ENCODE data around the gene NOS1AP. TPM values are rescaled to one million over a fixed set of nuclear protein-coding genes. Genes with fewer than 3 reads are reported as not detected.
"Not testable (repeated sequence)": the region's sequence is repeated elsewhere in the genome, so short reads cannot be mapped to it uniquely, and the experiment has no call there.

NOS1AP gene
- total and polyA plus RNA-seq, 2 donors (not counting 3 experiments of a cell fraction or from before 2014, with no cell fraction given): 1.3 to 5.4 TPM

DNA sequence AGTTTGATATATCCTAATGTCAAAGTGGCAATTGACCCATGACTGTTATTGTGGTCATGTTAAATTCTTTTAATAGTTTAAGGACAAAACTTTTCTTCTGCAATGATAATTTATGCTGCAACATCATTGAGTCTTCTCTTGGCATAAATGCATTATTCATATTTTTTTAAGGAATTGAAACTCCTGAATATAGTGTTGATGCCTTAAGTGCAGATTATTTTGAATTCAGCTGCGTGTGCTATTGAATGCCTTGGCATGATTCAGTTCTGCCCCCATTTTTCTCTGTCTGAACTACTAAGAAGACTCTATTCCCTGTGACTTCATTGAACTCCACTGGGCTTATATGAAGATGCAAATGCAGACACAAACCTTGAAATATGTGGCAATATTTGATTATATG lies 22.6 kb upstream of the NOS1AP start:
- Histone ChIP-seq H3K9me3 (replicated peaks; ENCODE audit: control insufficient read depth, insufficient read depth, low read length) (no peaks in the 10 kb centered on the region), H3K4me1 (ENCODE audit: control insufficient read depth, extremely low read depth, insufficient read depth, low read length) (no peaks in the 10 kb centered on the region), H2AFZ (ENCODE audit: low read depth, low read length) (no peak overlapping the region), H3K27me3 (ENCODE audit: control insufficient read depth in 2 of 2, insufficient read depth in 2 of 2, low read length in 2 of 2) (no peaks in the 10 kb centered on the region), H3K4me2 (ENCODE audit: insufficient read depth, low read length) (no peak overlapping the region), H3K9me1 (replicated peaks; ENCODE audit: control insufficient read depth, extremely low read depth, insufficient read depth, low read length) (no peaks in the 10 kb centered on the region), H3K27ac (ENCODE audit: insufficient read depth, low read depth, low read length) (no peak overlapping the region), H3K36me3 (ENCODE audit: control insufficient read depth in 2 of 2, extremely low read depth in 1 of 2, insufficient read depth in 2 of 2, low read length in 2 of 2) (no peaks in the 10 kb centered on the region), H4K20me1 (replicated peaks; ENCODE audit: control insufficient read depth, extremely low read depth, insufficient read depth, low read length) (no peaks in the 10 kb centered on the region), H3K4me3 (replicated peaks in 1 of 3; ENCODE audit: insufficient read depth in 1 of 3, low read depth in 1 of 3, low read length in 3 of 3) (no peak overlapping the region), H3K9ac (replicated peaks; ENCODE audit: extremely low read depth, insufficient read depth, low read length) (no peak overlapping the region), H3K79me2 (ENCODE audit: control insufficient read depth, insufficient read depth, low read length) (no peaks in the 10 kb centered on the region)
- no TSS peak for BruUV-seq (replicated peaks)
- POLR2A ChIA-PET: no interaction called here
- FAIRE-seq (no peak), DNase-seq (ENCODE audit: low read depth, low spot score) (no peak)
- intact Hi-C loops (cut with micrococcal nuclease) (no loop called here), dilution Hi-C loops (cut with MboI; ENCODE audit: extremely low pct_ligation_motif_present, low sequenced_read_pairs) (no loop called here)
- CTCF ChIA-PET: interaction anchor here (1.3 kb wide), 1 partner anchor 16 kb away, joined by 3 read pairs; no protein-coding TSS in a partner anchor
- TF ChIP-seq MYC (IDR thresholded peaks at IDR 0.05; ENCODE audit: low read depth, low read length) (no peak), POLR2AphosphoS5 (IDR thresholded peaks at IDR 0.05; ENCODE audit: insufficient read depth, low read depth, low read length) (no peak), POLR2A (IDR thresholded peaks at IDR 0.05; ENCODE audit: low read depth, low read length) (no peak), FOS (IDR thresholded peaks at IDR 0.05; ENCODE audit: borderline replicate concordance, insufficient read depth, low read length) (no peak), JUN (IDR thresholded peaks at IDR 0.05; ENCODE audit: borderline replicate concordance, insufficient read depth, insufficient read length, low read depth) (no peak), GATA2 (IDR thresholded peaks at IDR 0.05; ENCODE audit: insufficient read depth, insufficient read length, low read depth, low read length) (no peak), EZH2 (IDR thresholded peaks at IDR 0.05; ENCODE audit: borderline replicate concordance, low read depth, low read length, severe bottlenecking) (no peak)
- TF ChIP-seq, protein P1, sequence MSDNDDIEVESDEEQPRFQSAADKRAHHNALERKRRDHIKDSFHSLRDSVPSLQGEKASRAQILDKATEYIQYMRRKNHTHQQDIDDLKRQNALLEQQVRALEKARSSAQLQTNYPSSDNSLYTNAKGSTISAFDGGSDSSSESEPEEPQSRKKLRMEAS (IDR thresholded peaks at IDR 0.05; ENCODE audit: insufficient read depth, insufficient read length): no peak
- TF ChIP-seq, protein P2, sequence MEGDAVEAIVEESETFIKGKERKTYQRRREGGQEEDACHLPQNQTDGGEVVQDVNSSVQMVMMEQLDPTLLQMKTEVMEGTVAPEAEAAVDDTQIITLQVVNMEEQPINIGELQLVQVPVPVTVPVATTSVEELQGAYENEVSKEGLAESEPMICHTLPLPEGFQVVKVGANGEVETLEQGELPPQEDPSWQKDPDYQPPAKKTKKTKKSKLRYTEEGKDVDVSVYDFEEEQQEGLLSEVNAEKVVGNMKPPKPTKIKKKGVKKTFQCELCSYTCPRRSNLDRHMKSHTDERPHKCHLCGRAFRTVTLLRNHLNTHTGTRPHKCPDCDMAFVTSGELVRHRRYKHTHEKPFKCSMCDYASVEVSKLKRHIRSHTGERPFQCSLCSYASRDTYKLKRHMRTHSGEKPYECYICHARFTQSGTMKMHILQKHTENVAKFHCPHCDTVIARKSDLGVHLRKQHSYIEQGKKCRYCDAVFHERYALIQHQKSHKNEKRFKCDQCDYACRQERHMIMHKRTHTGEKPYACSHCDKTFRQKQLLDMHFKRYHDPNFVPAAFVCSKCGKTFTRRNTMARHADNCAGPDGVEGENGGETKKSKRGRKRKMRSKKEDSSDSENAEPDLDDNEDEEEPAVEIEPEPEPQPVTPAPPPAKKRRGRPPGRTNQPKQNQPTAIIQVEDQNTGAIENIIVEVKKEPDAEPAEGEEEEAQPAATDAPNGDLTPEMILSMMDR (IDR thresholded peaks at IDR 0.05; ENCODE audit: extremely low read depth in 1 of 2, insufficient read depth in 1 of 2, low read depth in 1 of 2, low read length in 2 of 2): no peak

DNA sequence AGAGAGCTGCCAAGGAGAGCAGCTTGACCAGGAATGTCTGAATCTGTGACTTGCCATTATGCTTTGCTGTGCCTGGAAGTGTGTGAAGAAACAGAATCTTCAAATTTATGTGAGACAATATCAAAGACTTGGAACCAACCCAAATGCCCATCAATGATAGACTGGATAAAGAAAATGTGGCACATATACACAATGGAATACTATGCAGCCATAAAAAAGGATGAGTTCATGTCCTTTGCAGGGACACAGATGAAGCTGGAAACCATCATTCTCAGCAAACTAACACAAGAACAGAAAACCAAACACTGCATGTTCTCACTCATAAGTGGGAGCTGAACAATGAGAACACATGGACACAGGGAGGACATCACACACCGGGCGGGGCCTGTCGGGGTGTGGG lies 15.5 kb upstream of the NOS1AP start:
- H3K27ac ChIP-seq (ENCODE audit: insufficient read depth, low read depth, low read length); H4K20me1 ChIP-seq (replicated peaks; ENCODE audit: control insufficient read depth, extremely low read depth, insufficient read depth, low read length); H3K4me2 ChIP-seq (ENCODE audit: insufficient read depth, low read length); POLR2A ChIA-PET; H3K9me3 ChIP-seq (replicated peaks; ENCODE audit: control insufficient read depth, insufficient read depth, low read length); BruUV-seq (replicated peaks); H3K4me3 ChIP-seq (replicated peaks in 1 of 3; ENCODE audit: insufficient read depth in 1 of 3, low read depth in 1 of 3, low read length in 3 of 3); H3K36me3 ChIP-seq (ENCODE audit: control insufficient read depth in 2 of 2, extremely low read depth in 1 of 2, insufficient read depth in 2 of 2, low read length in 2 of 2); H3K79me2 ChIP-seq (ENCODE audit: control insufficient read depth, insufficient read depth, low read length); H3K27me3 ChIP-seq (ENCODE audit: control insufficient read depth in 2 of 2, insufficient read depth in 2 of 2, low read length in 2 of 2); H3K9me1 ChIP-seq (replicated peaks; ENCODE audit: control insufficient read depth, extremely low read depth, insufficient read depth, low read length); H3K9ac ChIP-seq (replicated peaks; ENCODE audit: extremely low read depth, insufficient read depth, low read length); FAIRE-seq; H2AFZ ChIP-seq (ENCODE audit: low read depth, low read length); dilution Hi-C loops (cut with MboI; ENCODE audit: extremely low pct_ligation_motif_present, low sequenced_read_pairs); DNase-seq (ENCODE audit: low read depth, low spot score); CTCF ChIA-PET: not testable (repeated sequence)
- intact Hi-C loops (cut with micrococcal nuclease): loop anchor here (2.0 kb wide), 1 partner anchor 13 kb away; no protein-coding TSS in a partner anchor
- peaks cover 13% of the 10 kb centered on the region for H3K4me1 ChIP-seq (ENCODE audit: control insufficient read depth, extremely low read depth, insufficient read depth, low read length)
